HepG2 (cell line): ENCODE results near the gene KRT32. TPM values are rescaled to one million over a fixed set of nuclear protein-coding genes. Genes with fewer than 3 reads are reported as not detected.

ENCODE experiments used
- ATAC-seq: fragments of 200-7000 bp; cut with Tn5 transposase; 3 replicates; pipeline ENCODE4 v1.9.1; 2020; ENCODE audit warnings: mild to moderate bottlenecking, moderate library complexity
- BruUV-seq: library from RNA; stranded (reverse); fragments of 400-500 nt; replicated peaks from 2 replicates; lab custom pipeline; 2021; lab: Mats Ljungman, UMichigan
- CTCF ChIA-PET: fragments of 300-600 bp; formaldehyde crosslinking; extraction: SDS; loops from one replicate; lab custom pipeline; 2021; ENCODE audit warnings: low total read pairs, inconsistent platforms, low intra/inter-chr PET ratio; lab: Yijun Ruan, JAX
- POLR2A ChIA-PET: fragments of 350-600 bp; sonication (Branson Sonifier 250); formaldehyde crosslinking; loops from one replicate; lab custom pipeline; 2020; ENCODE audit warnings: antibody characterized with exemption, inconsistent platforms; lab: Yijun Ruan, JAX
- DNase-seq: peaks from one replicate; pipeline ENCODE4 v3.0.0-alpha.2; 2015; ENCODE audit warnings: low spot score
- FAIRE-seq: peaks from 3 replicates; lab custom pipeline; 2011; peaks lifted over from hg19 to GRCh38; lab: Jason Lieb, UNC
- H2AFZ ChIP-seq: one replicate; pipeline ENCODE4 v1.6.1; 2011; ENCODE audit warnings: low read length, inconsistent platforms
- H3K27ac ChIP-seq: fragments of 300-600 bp; 3 replicates; pipeline ENCODE4 v1.8.0; 2011; ENCODE audit warnings: mixed run types, mild to moderate bottlenecking, mixed read lengths, low read length, inconsistent platforms; ENCODE audit not compliant: insufficient read depth; ENCODE audit errors: extremely low read length
- H3K27me3 ChIP-seq, 2 experiments: fragments of 200-600 bp in 1 of 2; 2 replicates in 1 of 2; 3 replicates in 1 of 2; pipeline versions ENCODE4 v1.6.0 to v1.8.0; 2011; ENCODE audit warnings: low read length in 2 of 2, mild to moderate bottlenecking in 2 of 2, moderate library complexity in 2 of 2, inconsistent platforms in 1 of 2; ENCODE audit not compliant: insufficient read depth in 2 of 2, control insufficient read depth in 1 of 2
- H3K36me3 ChIP-seq, 2 experiments: fragments of 200-600 bp in 1 of 2; replicated peaks in 1 of 2; 2 replicates in 1 of 2; 3 replicates in 1 of 2; pipeline versions ENCODE4 v1.5.1 to v1.8.0; 2011; ENCODE audit warnings: low read length in 2 of 2, inconsistent platforms in 1 of 2; ENCODE audit not compliant: insufficient read depth in 2 of 2, control insufficient read depth in 1 of 2
- H3K4me1 ChIP-seq: 2 replicates; pipeline ENCODE4 v1.5.1; 2012; ENCODE audit warnings: low read length, inconsistent platforms; ENCODE audit not compliant: insufficient read depth
- H3K4me2 ChIP-seq: 2 replicates; pipeline ENCODE4 v1.6.0; 2011; ENCODE audit warnings: low read depth, low read length, inconsistent platforms
- H3K4me3 ChIP-seq, 3 experiments: fragments of 200-600 bp in 1 of 3; sonication (generic), shearing (Covaris generic) in 1 of 3; replicated peaks in 1 of 3; 2 replicates each; pipeline ENCODE4 v1.5.1; 2011 to 2016; ENCODE audit warnings: low read length in 3 of 3, inconsistent platforms in 2 of 3, low read depth in 2 of 3, mild to moderate bottlenecking in 2 of 3, control low read depth in 1 of 3, mixed read lengths in 1 of 3; ENCODE audit not compliant: insufficient read depth in 1 of 3
- H3K79me2 ChIP-seq: one replicate; pipeline ENCODE4 v1.6.1; 2011; ENCODE audit warnings: low read length, inconsistent platforms; ENCODE audit not compliant: insufficient read depth
- H3K9ac ChIP-seq: 2 replicates; pipeline ENCODE4 v1.6.0; 2011; ENCODE audit warnings: mild to moderate bottlenecking, low read depth, low read length, inconsistent platforms; ENCODE audit not compliant: insufficient read depth
- H3K9me3 ChIP-seq: 2 replicates; pipeline ENCODE4 v1.5.1; 2012; ENCODE audit warnings: mild to moderate bottlenecking, low read length
- H4K20me1 ChIP-seq: 2 replicates; pipeline ENCODE4 v1.6.0; 2011; ENCODE audit warnings: inconsistent platforms, mild to moderate bottlenecking, low read length, moderate library complexity; ENCODE audit not compliant: insufficient read depth
- JARID2 ChIP-seq: sonication (generic); formaldehyde crosslinking; IDR thresholded peaks from 2 replicates; pipeline ENCODE4 v1.8.1; 2023; ENCODE audit warnings: missing genetic modification reagents, inconsistent platforms; ENCODE audit not compliant: insufficient replicate concordance
- ZNF296 ChIP-seq: sonication (generic); formaldehyde crosslinking; conservative IDR thresholded peaks from 2 replicates; pipeline ENCODE4 v1.5.0; 2020; ENCODE audit warnings: mild to moderate bottlenecking, missing genetic modification reagents
- ZNF557 ChIP-seq: sonication (generic); formaldehyde crosslinking; IDR thresholded peaks from 2 replicates; pipeline ENCODE4 v1.4.0; 2020; ENCODE audit warnings: missing genetic modification reagents
- ZNF577 ChIP-seq: sonication (generic); formaldehyde crosslinking; IDR thresholded peaks from 2 replicates; pipeline ENCODE4 v1.4.0; 2020; ENCODE audit warnings: mild to moderate bottlenecking, low read depth, missing genetic modification reagents, borderline replicate concordance
- ZNF644 ChIP-seq: IDR thresholded peaks from 2 replicates; pipeline ENCODE4 v1.6.1; 2016; ENCODE audit warnings: low read depth
- WGBS: methylation state at CpG from one replicate; pipeline ENCODE4 v1.1.6; 2017; ENCODE audit warnings: low lambda C conversion rate; 5-methylcytosine and 5-hydroxymethylcytosine counted together
- in situ Hi-C: cut with HindIII; loops from 2 replicates; pipeline ENCODE4 v1.10.0; 2017; ENCODE audit warnings: low pct_unique_long_range_greater_than_20kb; ENCODE audit not compliant: extremely low pct_ligation_motif_present
- intact Hi-C: fragments of 100-400 bp; cut with micrococcal nuclease; formaldehyde crosslinking; loops from one replicate; pipeline ENCODE4 v1.10.0; 2022; ENCODE audit not compliant: unreplicated experiment
- polyA plus RNA-seq, 8 experiments: library from polyadenylated mRNA; depleted of rRNA in 3 of 8; stranded (reverse) in 7 of 8; unstranded in 1 of 8; fragments of >200 nt; fragmentation: Illumina TruSeq in 4 of 8; extraction: Trizol in 4 of 8; gene quantifications; 2 replicates each; pipeline versions ENCODE4 v1.2.1 to v1.2.3, GENCODE V29; 2011 to 2016; ENCODE audit warnings: low read depth in 4 of 8, missing spikeins in 1 of 8, mixed read lengths in 1 of 8; ENCODE audit not compliant: insufficient read depth in 1 of 8
- total RNA-seq, 5 experiments: library from RNA; depleted of rRNA; stranded (reverse); fragments of >200 nt; fragmentation: Illumina TruSeq; extraction: Trizol; gene quantifications; 2 replicates each; pipeline ENCODE4 v1.2.3, GENCODE V29; 2016; ENCODE audit warnings: low read depth in 1 of 5
- TF ChIP-seq, protein P1 (sequence below): sonication (generic); formaldehyde crosslinking; IDR thresholded peaks from 2 replicates; pipeline ENCODE4 v1.5.0; 2020; ENCODE audit warnings: missing genetic modification reagents
- TF ChIP-seq, protein P2 (sequence below): sonication (generic); formaldehyde crosslinking; IDR thresholded peaks from 2 replicates; pipeline ENCODE4 v1.4.0; 2020; ENCODE audit warnings: missing genetic modification reagents, borderline replicate concordance
- TF ChIP-seq, protein P3 (sequence below): sonication (generic); formaldehyde crosslinking; IDR thresholded peaks from 2 replicates; pipeline ENCODE4 v1.9.0; 2021; ENCODE audit warnings: missing genetic modification reagents, mild to moderate bottlenecking, borderline replicate concordance
- TF ChIP-seq, protein P4 (sequence below): sonication (generic); formaldehyde crosslinking; IDR thresholded peaks from 2 replicates; pipeline ENCODE4 v1.4.0; 2020; ENCODE audit warnings: missing genetic modification reagents

Gene KRT32
- total and polyA plus RNA-seq, 2 of the 13 experiments (the other 11 are each of a cell fraction or from before 2014, with no cell fraction given): not detected

DNA sequence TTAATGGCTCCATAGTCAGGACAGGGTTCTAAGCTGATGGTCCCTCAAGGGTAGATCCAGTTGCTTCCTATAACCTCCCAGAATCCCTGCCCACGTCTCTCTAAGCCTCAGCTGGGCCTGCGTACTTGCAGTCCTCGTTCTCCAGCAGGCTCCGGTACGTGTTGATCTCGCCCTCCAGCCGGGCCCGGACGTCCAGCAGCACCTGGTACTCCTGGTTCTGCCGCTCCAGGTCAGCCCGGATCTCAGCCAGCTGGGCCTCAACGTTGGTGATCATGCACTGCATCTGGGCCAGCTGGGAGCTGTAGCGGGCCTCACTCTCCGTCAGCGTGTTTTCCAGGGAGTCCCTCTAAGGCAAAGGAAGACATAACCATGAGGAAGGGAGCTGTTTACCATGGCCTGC lies 4.5 kb downstream of the KRT32 start (continued):
- TF ChIP-seq, protein P1, sequence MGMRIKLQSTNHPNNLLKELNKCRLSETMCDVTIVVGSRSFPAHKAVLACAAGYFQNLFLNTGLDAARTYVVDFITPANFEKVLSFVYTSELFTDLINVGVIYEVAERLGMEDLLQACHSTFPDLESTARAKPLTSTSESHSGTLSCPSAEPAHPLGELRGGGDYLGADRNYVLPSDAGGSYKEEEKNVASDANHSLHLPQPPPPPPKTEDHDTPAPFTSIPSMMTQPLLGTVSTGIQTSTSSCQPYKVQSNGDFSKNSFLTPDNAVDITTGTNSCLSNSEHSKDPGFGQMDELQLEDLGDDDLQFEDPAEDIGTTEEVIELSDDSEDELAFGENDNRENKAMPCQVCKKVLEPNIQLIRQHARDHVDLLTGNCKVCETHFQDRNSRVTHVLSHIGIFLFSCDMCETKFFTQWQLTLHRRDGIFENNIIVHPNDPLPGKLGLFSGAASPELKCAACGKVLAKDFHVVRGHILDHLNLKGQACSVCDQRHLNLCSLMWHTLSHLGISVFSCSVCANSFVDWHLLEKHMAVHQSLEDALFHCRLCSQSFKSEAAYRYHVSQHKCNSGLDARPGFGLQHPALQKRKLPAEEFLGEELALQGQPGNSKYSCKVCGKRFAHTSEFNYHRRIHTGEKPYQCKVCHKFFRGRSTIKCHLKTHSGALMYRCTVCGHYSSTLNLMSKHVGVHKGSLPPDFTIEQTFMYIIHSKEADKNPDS (CRISPR knock-in tag): no peak
- TF ChIP-seq ZNF644 (CRISPR knock-in tag) (no peak), ZNF557 (CRISPR knock-in tag) (no peak), ZNF296 (no peak)
- TF ChIP-seq, protein P2, sequence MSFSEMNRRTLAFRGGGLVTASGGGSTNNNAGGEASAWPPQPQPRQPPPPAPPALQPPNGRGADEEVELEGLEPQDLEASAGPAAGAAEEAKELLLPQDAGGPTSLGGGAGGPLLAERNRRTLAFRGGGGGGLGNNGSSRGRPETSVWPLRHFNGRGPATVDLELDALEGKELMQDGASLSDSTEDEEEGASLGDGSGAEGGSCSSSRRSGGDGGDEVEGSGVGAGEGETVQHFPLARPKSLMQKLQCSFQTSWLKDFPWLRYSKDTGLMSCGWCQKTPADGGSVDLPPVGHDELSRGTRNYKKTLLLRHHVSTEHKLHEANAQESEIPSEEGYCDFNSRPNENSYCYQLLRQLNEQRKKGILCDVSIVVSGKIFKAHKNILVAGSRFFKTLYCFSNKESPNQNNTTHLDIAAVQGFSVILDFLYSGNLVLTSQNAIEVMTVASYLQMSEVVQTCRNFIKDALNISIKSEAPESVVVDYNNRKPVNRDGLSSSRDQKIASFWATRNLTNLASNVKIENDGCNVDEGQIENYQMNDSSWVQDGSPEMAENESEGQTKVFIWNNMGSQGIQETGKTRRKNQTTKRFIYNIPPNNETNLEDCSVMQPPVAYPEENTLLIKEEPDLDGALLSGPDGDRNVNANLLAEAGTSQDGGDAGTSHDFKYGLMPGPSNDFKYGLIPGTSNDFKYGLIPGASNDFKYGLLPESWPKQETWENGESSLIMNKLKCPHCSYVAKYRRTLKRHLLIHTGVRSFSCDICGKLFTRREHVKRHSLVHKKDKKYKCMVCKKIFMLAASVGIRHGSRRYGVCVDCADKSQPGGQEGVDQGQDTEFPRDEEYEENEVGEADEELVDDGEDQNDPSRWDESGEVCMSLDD (CRISPR knock-in tag): no peak
- TF ChIP-seq, protein P3, sequence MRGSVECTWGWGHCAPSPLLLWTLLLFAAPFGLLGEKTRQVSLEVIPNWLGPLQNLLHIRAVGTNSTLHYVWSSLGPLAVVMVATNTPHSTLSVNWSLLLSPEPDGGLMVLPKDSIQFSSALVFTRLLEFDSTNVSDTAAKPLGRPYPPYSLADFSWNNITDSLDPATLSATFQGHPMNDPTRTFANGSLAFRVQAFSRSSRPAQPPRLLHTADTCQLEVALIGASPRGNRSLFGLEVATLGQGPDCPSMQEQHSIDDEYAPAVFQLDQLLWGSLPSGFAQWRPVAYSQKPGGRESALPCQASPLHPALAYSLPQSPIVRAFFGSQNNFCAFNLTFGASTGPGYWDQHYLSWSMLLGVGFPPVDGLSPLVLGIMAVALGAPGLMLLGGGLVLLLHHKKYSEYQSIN: no peak

DNA sequence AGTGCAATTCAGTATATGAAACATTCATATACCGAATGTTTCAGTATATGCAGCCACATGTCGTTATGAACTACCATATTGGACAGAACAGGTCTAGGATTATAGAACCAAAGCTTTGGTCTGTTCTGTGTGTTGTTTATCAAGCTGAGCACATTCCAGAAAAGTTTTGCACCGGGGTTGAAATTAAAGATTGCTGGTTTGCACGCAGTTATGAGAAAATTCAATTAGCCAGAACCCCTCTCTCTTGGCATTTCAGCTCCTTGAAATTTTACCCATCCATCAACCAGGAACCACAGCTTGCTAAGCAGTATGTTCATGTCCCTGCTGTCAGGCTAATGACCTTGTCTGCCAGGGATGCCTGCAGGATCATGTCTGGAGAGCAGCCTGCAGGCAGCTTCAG lies 9.5 kb downstream of the KRT32 start:
- DNase-seq (no peak), FAIRE-seq (no peak), ATAC-seq (no peak)
- intact Hi-C loops: no loop called here
- WGBS: 5% methylated on average over 4 of the region's 4 CpGs
- ChIA-PET CTCF (no interaction called here), POLR2A (no interaction called here)
- H3K36me3 ChIP-seq: no peaks in the 10 kb centered on the region
- in situ Hi-C loops: no loop called here
- no TSS peak for BruUV-seq
- H3K4me3 ChIP-seq: no peak overlapping the region
- H2AFZ ChIP-seq: no peak overlapping the region
- no peak overlapping the region for H3K27ac ChIP-seq
- H3K79me2 ChIP-seq: no peaks in the 10 kb centered on the region
- no peak overlapping the region for H3K9ac ChIP-seq
- H4K20me1 ChIP-seq: no peaks in the 10 kb centered on the region
- no peak overlapping the region for H3K4me2 ChIP-seq
- H3K4me1 ChIP-seq: no peaks in the 10 kb centered on the region
- H3K27me3 ChIP-seq: peaks cover 0 to 4% of the 10 kb centered on the region in 2 experiments; a peak in 1 of 5 replicates
- no peaks in the 10 kb centered on the region for H3K9me3 ChIP-seq
- TF ChIP-seq JARID2 (CRISPR knock-in tag): no peak
- TF ChIP-seq, protein P4, sequence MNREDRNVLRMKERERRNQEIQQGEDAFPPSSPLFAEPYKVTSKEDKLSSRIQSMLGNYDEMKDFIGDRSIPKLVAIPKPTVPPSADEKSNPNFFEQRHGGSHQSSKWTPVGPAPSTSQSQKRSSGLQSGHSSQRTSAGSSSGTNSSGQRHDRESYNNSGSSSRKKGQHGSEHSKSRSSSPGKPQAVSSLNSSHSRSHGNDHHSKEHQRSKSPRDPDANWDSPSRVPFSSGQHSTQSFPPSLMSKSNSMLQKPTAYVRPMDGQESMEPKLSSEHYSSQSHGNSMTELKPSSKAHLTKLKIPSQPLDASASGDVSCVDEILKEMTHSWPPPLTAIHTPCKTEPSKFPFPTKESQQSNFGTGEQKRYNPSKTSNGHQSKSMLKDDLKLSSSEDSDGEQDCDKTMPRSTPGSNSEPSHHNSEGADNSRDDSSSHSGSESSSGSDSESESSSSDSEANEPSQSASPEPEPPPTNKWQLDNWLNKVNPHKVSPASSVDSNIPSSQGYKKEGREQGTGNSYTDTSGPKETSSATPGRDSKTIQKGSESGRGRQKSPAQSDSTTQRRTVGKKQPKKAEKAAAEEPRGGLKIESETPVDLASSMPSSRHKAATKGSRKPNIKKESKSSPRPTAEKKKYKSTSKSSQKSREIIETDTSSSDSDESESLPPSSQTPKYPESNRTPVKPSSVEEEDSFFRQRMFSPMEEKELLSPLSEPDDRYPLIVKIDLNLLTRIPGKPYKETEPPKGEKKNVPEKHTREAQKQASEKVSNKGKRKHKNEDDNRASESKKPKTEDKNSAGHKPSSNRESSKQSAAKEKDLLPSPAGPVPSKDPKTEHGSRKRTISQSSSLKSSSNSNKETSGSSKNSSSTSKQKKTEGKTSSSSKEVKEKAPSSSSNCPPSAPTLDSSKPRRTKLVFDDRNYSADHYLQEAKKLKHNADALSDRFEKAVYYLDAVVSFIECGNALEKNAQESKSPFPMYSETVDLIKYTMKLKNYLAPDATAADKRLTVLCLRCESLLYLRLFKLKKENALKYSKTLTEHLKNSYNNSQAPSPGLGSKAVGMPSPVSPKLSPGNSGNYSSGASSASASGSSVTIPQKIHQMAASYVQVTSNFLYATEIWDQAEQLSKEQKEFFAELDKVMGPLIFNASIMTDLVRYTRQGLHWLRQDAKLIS (CRISPR knock-in tag): no peak
- no peak for TF ChIP-seq ZNF577
